Measurements from ENCODE around the gene SORBS2.

The SORBS2 gene

GRCh38 chr4:185662030-185662778 lies 149.8 kb downstream of the SORBS2 start:
- DNase-seq: no peak

- DNase-seq: no peak
Measured at GRCh38 chr4:185660340-185660739, 151.7 kb downstream of the SORBS2 start.

DNA sequence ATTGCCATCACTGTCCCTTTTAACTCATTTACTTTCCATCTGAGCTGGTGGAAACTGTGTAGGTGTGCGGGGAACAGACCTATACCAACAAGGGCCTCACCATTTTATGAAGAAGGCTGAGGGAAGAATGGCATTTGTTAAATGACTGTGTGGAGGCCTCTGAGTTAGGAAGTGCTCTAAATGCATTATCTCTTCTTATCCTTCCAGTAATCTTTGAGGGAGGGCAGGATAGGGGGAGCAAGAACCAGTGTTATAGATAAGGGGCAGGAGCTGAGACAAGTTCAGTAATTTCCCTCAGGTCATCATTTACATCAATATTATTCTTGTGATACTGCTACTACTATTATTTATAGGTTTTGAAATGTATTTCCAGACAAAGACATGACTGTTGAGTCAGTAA lies 154.3 kb downstream of the SORBS2 start:
- no peak for DNase-seq

DNA sequence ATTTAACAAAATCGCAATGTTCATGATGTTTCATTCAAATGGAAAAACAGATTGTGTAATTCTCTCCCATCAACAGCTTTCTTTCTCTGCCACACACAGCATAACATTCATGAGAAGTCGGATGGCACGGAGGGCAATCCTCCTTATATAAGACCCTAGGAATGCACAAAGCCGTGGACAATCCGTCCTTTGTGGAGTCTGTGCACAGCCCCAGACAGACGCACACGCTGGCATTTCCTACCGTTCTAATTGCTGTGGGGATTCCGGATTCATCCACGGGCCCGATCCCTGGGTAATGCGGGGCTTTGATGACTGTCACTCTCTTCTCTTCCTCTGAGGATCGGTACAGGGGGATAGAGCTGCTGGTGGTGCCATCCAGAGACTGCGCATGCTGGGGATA lies 154.8 kb downstream of the SORBS2 start:
- no peak for DNase-seq

DNA sequence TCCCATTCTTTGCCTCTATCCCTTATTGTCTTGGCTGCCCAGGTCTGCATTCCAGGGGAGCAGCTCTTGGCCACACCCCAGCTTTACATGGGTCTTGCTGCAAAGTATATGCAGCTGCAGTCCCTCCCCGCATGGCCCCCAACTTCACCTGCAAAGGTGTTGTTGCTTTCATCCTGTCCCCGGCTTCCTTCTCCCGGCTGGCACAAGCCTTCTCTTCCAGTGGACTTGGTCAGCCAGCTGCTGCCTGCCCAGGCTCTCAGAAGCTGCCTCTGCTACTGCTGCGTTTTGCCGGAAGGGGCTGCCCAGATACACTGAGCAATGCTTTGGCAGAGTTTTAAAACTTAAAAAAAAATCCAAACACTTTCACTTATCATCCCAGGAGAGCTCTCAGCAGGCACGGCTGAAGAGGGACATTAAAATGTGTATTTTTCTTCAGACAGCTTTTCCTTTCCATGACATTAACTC lies 155.5 kb downstream of the SORBS2 start:
- no peak for DNase-seq

DNA sequence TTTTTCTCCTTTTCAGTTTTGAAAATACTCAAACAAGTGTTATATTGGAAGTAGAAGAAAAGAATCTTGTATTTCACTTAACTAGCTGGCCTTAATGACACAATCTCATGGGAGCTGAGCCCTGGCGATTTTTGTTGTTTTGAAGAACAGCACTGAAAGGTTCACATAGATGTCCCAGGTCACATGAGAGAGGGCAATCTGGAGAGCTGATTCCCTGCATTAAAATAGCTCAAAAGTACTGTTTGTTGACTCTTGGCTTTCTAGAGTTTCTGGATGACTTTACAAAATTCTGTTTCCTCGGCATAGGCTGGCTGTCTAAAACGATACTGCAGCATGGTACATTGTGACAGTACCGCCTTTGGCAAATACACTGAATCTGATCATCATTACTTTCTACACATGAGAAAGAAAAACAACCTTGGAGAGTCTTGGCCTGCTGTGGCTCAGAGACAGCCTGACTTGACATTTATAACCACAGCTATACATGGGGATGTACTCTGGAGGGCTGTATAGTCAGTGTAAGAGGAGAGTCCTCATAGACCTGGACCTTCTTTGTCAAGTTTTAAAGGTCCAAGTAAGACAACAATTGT lies 156.9 kb downstream of the SORBS2 start:
- DNase-seq: no peak

- no peak for DNase-seq
Measured at GRCh38 chr4:185654311-185654710, 157.7 kb downstream of the SORBS2 start.

DNA sequence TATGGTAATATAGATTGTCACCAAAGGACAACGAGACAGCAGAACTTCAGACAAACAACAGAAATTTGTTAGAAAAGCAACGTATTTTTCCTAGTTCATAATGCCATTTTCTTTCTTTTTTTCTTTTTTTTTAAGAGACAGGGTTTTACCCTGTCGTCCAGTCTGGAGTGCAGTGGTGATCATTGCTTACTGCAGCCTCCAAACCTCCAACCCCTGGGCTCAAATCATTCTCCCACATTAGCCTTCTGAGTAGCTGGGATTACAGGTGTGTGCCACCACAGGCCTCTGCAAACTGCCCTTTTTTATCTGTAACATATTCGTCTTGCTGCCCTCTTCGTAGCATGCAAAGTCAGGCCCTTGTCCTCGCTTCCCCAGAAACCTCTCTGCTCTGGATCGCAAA lies 160.1 kb downstream of the SORBS2 start:
- no peak for DNase-seq

- no peak for DNase-seq
Measured at GRCh38 chr4:185651137-185651677, 160.8 kb downstream of the SORBS2 start.

DNA sequence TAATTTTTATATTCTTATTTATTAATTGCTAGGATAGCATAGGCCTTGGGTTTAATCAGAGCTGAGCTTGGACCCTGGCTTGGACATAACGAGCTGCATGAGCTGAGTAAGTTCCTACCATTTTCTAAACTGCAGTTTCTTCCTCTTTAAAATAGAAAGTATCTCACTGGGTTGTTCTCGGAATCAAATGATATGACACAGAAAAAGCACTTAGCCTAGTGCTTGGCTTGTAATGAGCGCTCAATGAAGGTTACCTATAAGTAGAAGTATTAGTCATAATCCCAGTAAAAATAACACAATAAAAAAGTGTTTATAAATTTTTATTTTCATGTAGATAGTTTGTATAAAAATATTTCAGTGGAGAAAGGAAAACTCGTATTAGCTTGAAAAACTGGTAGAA lies 163.4 kb downstream of the SORBS2 start:
- DNase-seq: no peak

- no peak for DNase-seq
Measured at GRCh38 chr4:185645403-185645802, 166.6 kb downstream of the SORBS2 start.

- no peak for DNase-seq
Measured at GRCh38 chr4:185644408-185644807, 167.6 kb downstream of the SORBS2 start.

DNA sequence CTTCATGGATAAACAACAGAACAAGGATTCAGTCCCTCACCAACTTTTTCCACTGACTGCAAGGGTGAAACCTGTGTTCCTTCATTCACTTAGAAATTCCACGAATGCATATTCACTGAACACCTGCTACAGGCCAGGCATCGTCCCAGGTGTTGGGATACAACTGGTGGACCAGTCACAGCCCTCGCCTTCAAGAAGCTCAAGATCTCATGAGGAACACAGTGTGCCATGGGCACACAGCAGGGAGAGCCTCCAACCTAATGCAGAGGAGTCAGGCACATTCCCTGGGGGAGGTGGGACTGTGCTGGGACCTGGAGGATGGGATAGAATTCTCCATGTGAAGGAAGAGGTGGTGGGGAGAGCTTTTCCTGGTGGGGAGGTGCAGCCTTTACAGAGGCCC lies 169.1 kb downstream of the SORBS2 start:
- DNase-seq: no peak

- no peak for DNase-seq
Measured at GRCh38 chr4:185640811-185641675, 171.0 kb downstream of the SORBS2 start.

DNA sequence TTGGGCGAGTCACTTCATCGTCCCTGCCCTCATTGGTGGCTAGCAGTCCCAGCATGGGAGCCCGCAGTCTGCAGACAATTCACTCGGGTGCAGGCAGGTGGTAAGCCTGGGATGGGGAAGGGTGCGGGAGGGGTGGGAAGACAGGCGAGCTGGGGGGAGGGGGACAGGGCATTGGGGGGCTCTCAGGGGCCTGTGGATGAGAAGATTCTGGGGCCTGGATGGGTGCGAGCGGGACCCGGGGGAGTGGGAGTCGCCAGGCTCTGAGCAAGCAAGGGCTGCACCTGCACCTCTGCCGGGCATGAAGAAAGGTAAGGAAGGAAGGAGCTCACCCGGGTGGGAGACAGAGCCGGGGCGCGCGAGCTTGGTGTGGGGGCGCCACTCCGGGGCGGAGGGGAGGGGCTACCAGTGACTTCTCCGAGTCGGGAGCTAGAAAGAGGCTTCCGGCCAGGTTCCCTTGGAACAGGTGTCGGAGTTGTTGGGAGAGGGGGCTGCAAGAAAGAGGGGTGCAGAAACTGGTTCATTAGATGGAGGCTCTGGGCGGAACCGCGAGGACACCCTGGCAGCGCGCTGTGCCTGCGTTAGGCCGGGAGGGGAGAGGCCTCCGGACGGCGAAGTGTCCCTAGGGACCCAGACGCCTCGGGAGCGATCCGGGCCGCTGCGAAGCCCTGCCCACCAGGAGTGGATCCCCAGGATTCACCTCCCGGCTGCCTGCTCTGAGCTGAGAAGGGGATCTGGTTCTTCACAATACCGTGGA lies 173.3 kb downstream of the SORBS2 start:
- DNase-seq: no peak

DNA sequence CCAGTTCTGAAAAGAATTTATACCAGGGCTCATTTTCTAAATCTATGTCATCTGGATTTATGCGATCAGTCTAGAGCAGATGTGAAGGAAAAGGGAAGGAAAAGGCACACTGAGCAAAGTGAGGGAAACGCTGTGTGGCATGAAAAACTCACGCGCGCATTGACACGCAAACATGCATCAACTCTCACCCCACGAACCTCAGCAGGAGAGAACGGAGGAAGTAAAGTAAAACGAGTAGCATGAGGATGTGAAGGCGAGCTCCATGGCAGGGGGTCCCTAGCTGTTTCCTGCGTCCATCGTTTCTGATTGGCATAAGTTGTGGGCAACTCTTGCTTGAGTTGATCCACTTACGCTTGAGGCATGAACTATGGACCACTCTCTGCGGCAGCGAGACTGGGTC lies 173.9 kb downstream of the SORBS2 start:
- DNase-seq: no peak

- DNase-seq: no peak
Measured at GRCh38 chr4:185637163-185637875, 174.7 kb downstream of the SORBS2 start.

- DNase-seq: no peak
Measured at GRCh38 chr4:185634066-185634652, 177.8 kb downstream of the SORBS2 start.

DNA sequence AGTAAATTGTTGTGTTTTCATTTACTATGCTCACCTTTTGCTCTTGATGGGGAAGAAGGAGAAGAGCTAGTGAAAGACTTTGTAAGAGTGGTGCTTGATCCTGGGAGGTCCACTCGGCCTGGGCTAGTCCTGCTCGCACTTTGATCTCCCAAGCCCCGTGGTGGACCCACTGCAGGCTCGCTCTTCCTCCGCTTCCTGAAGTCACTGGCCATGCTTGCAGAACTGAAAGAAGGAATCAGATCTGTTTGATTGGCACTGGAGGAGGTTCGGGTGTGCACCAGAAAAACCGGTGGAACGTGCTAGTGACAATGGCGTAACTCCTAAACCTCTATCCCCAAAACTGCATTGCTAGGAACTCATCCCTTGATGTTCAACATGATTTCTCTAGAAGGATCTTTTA lies 185.2 kb downstream of the SORBS2 start:
- no peak for DNase-seq

DNA sequence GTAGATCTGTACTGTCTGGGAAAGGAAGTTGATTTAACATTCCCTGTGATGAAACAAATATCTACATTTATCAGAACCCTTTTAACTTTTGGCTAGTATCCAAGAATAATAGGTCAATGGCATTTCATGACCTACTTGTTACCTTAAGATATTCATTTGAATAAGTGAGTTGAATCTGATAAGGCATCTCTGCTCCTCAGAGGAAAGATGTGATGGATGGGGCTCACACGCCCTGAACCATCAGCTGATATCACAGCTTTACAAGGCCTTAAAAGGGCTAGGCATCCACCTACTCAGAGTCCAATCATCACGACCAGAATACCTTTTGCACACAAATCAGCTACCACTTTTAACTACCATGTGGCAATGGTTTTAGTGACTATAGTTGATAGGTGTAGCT lies 186.5 kb downstream of the SORBS2 start:
- DNase-seq: no peak

GRCh38 chr4:185624259-185624589 lies 187.8 kb downstream of the SORBS2 start:
- no peak for DNase-seq
